Body of pancreas (tissue), 4 donors: ENCODE results near the gene RTL1.

Source experiments
- CTCF ChIP-seq, 7 experiments: fragments of 450-650 bp in 4 of 7; fragments of 200-600 bp in 3 of 7; sonication (generic) in 3 of 7; IDR thresholded peaks; one replicate each; pipeline ENCODE4 v1.5.1; 2016 to 2019; ENCODE audit warnings: antibody characterized with exemption in 7 of 7
- POLR2A ChIP-seq, 3 donors: fragments of 450-650 bp; IDR thresholded peaks; one replicate each; pipeline ENCODE4 v1.6.1; 2016; ENCODE audit warnings: antibody characterized with exemption in 3 of 3, mild to moderate bottlenecking in 2 of 3

- no peak for TF ChIP-seq CTCF (IDR thresholded peaks at IDR 0.05)
- no peak for TF ChIP-seq POLR2A (IDR thresholded peaks at IDR 0.05)
Observed at GRCh38 chr14:100885196-100885595, 18.3 kb downstream of the RTL1 start.
